VCaP (cell line): ENCODE data around the gene DNAH17.
A peak's percentile ranks its signal among the peaks of the same experiment; 100 is the strongest.

Experiments used
- H3K27ac ChIP-seq: fragments of 450-650 bp; 2 replicates; pipeline ENCODE4 v1.5.1; 2017
- TF ChIP-seq, protein P1 (sequence below): fragments of 450-650 bp; conservative IDR thresholded peaks from 2 replicates; pipeline ENCODE4 v1.5.1; 2017; ENCODE audit warnings: mild to moderate bottlenecking, moderate library complexity

DNAH17 gene

DNA sequence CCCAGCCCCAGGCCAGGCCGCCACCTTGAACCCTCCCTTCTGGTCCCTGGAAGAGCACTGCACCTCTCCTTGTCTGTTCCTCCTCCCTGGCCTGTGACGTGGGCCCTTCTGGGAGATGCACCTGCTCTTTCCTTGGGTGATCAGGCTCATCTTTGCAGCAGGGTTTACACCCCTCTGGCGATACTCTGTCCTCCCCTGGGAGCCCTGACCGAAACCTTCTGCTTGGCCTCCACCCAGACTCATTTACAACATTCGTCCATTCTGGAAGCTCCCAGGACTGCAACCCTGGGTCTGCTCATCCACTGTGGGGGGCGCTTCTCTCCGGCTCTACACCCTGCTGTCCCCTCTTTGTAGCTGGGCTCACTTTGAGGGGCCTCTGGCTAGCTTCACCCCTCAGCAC is 125.4 kb downstream of the DNAH17 start:
- TF ChIP-seq, protein P1, sequence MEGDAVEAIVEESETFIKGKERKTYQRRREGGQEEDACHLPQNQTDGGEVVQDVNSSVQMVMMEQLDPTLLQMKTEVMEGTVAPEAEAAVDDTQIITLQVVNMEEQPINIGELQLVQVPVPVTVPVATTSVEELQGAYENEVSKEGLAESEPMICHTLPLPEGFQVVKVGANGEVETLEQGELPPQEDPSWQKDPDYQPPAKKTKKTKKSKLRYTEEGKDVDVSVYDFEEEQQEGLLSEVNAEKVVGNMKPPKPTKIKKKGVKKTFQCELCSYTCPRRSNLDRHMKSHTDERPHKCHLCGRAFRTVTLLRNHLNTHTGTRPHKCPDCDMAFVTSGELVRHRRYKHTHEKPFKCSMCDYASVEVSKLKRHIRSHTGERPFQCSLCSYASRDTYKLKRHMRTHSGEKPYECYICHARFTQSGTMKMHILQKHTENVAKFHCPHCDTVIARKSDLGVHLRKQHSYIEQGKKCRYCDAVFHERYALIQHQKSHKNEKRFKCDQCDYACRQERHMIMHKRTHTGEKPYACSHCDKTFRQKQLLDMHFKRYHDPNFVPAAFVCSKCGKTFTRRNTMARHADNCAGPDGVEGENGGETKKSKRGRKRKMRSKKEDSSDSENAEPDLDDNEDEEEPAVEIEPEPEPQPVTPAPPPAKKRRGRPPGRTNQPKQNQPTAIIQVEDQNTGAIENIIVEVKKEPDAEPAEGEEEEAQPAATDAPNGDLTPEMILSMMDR, result no peak
- H3K27ac ChIP-seq, result no peak overlapping the region

DNA sequence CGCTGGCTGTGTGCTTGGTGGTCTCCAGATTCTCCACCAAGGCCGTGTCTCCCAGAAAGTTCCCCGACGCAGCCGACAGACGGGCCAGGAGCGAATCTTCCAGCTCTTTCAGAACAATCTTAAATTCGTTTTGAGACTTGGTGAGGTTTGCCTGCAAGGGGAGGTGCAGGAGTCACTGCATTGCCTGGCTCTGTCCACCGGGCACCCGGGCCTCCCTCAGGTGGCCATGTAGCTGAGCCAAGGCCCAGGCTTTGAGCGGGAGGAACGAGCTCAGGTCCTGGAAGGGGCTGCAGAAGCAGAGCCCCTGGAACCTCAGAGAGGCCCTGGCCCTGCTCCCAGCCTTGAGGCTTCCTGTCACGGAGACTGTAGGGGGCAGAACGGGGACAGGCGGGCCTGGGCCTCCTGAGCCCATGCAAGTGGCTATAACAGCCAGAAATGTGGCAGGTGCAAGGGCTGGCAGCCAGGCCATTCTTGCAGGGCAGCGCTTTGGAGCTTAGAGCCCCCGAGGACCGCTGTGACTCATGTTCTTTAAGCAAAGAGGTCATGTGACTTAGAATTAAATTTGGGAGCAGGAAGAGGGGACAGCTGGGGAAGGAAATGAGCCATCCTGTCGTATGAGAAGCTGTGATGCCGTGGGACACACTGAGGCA is 126.4 kb downstream of the DNAH17 start:
- TF ChIP-seq, protein P1, result no peak
- no peak overlapping the region for H3K27ac ChIP-seq

DNA sequence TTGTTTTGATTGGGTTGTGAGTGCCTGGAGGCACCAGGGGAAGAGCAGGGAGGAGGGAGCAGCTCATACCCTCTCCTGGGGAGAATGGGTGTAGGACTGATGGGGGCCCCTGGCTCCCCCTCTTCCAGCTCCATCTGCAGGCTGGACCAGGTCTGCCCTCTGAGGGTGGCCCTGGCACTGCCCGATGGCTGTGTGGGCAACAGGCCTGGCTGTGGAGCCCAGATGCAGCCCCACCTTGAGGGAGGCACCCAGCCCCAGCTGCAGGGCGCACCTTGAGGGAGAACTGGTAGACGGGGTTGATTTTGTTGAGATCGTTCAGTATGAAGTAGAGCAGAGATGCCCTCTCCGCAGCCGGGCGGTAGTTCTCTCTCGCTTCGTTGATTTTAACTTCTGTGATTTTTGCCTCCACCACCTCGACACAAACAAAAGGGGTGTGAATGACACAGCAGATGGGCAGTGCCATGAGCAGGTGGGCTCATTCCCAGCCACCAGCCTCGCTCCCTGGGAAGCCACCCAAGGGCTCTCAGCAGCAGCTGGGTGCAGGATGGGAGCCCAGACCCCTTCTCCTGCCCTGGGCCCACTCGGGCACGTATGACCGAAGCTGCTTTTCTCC is 127.1 kb downstream of the DNAH17 start:
- H3K27ac ChIP-seq, result no peak overlapping the region
- TF ChIP-seq, protein P1, result no peak

DNA sequence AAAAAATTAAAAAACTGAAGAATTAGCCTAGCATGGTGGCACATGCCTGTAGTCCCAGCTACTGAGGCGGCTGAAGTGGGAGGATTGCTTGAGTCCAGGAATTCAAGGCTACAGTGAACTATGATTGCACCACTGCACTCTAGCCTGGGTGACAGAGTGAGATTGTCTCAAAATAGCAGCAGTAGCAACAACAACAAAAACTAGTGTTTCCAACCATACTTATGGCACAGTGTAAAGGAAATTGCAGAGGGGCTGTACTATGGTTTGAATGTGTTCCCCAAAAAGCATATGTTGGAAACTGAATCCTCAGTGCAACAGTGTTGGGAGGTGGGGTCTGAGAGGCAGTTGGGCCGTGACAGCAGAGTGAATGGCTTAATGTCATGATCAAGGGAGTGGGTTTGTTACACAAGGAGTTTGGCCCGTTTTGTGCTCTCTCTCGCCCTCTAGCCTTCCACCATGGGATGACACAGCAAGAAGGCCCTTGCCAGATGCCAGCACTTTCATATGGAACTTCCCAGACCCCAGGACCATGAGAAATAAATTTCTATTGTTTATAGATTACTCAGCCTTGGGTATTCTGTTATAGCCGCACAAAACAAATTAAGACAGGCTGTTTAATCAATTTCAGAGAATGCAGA is 128.7 kb downstream of the DNAH17 start:
- TF ChIP-seq, protein P1, result 0 out of 2 replicates have a peak, but pooled peaks have one; percentile 10
- no peak overlapping the region for H3K27ac ChIP-seq

DNA sequence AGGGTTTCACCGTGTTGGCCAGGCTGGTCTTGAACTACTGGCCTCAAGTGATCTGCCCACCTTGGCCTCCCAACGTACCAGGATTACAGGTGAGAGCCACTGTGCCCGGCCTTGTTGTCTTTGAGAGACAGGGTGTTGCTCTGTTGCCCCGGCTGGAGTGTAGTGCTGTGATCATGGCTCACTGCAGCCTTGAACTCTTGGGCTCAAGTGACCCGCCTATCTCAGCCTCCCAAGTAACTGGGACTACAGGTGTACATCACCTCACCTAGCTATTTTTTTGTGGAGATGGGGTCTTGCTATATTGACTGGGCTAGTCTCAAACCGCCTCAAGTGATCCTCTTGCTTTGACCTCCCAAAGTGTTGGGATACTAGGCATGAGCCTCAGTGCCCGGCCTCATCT is 130.4 kb downstream of the DNAH17 start:
- H3K27ac ChIP-seq, result no peak overlapping the region
- TF ChIP-seq, protein P1, result no peak

DNA sequence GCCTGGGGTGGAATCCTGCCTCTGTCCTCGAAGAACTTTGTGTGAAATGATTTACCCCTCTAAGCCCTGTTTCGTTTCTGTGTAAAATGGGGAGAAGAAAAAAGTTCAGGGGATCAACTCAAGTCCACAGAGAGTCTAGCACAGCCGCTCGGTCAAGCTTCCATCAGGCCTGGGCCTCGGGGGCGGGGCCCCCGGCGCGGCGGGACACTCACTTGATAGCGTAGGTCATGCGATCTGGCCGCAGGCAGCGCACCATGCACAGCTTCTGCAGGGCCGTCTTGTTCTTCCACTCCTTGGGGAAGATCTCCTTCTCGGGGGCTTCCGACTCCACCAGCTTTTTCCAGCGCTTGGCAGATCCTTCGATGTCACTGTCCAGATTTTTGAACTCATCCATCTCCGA is 132.8 kb downstream of the DNAH17 start:
- no peak overlapping the region for H3K27ac ChIP-seq
- TF ChIP-seq, protein P1, result no peak

DNA sequence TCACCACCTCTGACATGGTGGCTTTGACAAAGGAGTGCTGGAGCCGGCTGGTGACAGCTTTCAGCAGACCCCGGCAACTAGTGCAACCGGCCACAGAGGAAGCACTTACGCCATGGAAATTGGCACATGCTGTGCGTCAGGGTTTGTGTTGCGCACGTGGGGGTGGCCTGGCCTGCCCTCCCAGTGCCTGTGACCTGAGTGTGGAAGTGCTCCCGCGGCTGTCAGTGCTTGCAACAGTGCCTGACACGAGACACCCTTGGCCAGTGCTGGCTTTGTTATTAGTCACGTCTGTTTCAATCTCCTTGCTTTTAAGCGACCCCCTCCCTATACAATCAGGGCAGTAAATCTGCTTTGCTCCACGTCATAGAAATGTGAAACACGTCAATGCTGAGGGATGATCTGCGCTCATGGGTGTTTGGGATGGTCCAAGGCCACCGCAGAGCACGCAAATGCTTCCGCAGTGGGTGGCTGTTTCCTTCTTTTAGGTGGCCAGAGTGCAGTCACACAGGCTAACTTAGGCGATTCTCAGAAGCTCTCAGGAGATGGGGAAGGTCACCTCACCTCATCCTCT is 134.5 kb downstream of the DNAH17 start:
- no peak overlapping the region for H3K27ac ChIP-seq
- TF ChIP-seq, protein P1, result no peak
